Activated CD4-positive, CD25-positive, alpha-beta regulatory T cell treated with anti-CD3 and anti-CD28 coated beads, Interleukin-2, amount 50 U/mL, for 24 hours (primary cell): ENCODE measurements around the gene SHH.
"Not testable (repeated sequence)": the region's sequence is repeated elsewhere in the genome, so short reads cannot be mapped to it uniquely, and the experiment has no call there.

Experiments
- ATAC-seq, 2 donors: fragments of 150-1000 bp; cut with Tn5 transposase; one replicate each; pipeline ENCODE4 v1.10.0; 2021; ENCODE audit warnings: mild to moderate bottlenecking in 1 of 2, moderate library complexity in 1 of 2

The SHH gene

GRCh38 chr7:155818820-155819168, 6.5 kb upstream of the SHH start:
- no peak for ATAC-seq

GRCh38 chr7:155818154-155818819, 6.0 kb upstream of the SHH start:
- ATAC-seq: no peak

GRCh38 chr7:155817515-155817914, 5.3 kb upstream of the SHH start:
- not testable (repeated sequence) for ATAC-seq

- no peak for ATAC-seq
Observed at GRCh38 chr7:155816996-155817395, 4.7 kb upstream of the SHH start.

GRCh38 chr7:155816192-155816508, 3.9 kb upstream of the SHH start:
- ATAC-seq: no peak

- peak; percentile 39 to 77 for ATAC-seq
Observed at GRCh38 chr7:155815332-155816191, 3.3 kb upstream of the SHH start.

GRCh38 chr7:155814316-155815276, 2.3 kb upstream of the SHH start:
- ATAC-seq: no peak

- ATAC-seq: no peak
Observed at GRCh38 chr7:155813546-155814315, 1.5 kb upstream of the SHH start.

GRCh38 chr7:155813125-155813524, 862 bp upstream of the SHH start:
- no peak for ATAC-seq

- ATAC-seq: no peak
Observed at GRCh38 chr7:155811560-155811894, 736 bp downstream of the SHH start.

GRCh38 chr7:155810770-155811559, 1.3 kb downstream of the SHH start:
- ATAC-seq: no peak

- ATAC-seq: no peak
Observed at GRCh38 chr7:155809947-155810769, 2.1 kb downstream of the SHH start.

- no peak for ATAC-seq
Observed at GRCh38 chr7:155809332-155809946, 2.8 kb downstream of the SHH start.

- ATAC-seq: no peak
Observed at GRCh38 chr7:155808549-155809331, 3.5 kb downstream of the SHH start.

GRCh38 chr7:155807789-155808548, 4.3 kb downstream of the SHH start:
- ATAC-seq: no peak

- no peak for ATAC-seq
Observed at GRCh38 chr7:155807065-155807671, 5.1 kb downstream of the SHH start.

- ATAC-seq: no peak
Observed at GRCh38 chr7:155806096-155806871, 6.0 kb downstream of the SHH start.

GRCh38 chr7:155805826-155806095, 6.5 kb downstream of the SHH start:
- ATAC-seq: no peak
